BE2C (cell line): Measurements from ENCODE around the gene PLEKHM3. TPM values are rescaled to one million over a fixed set of nuclear protein-coding genes. Genes with fewer than 3 reads are reported as not detected.

Experiments used
- DNase-seq: peaks from one replicate; pipeline ENCODE4 v3.0.0-alpha.2; 2020
- H3K27me3 ChIP-seq: fragments of 250-450 bp; sonication (Bioruptor Pico); 2 replicates; pipeline ENCODE4 v1.5.1; 2020; ENCODE audit warnings: mild to moderate bottlenecking
- H3K36me3 ChIP-seq: fragments of 250-450 bp; sonication (Bioruptor Pico); 2 replicates; pipeline ENCODE4 v1.5.1; 2020; ENCODE audit warnings: mild to moderate bottlenecking
- H3K4me1 ChIP-seq: fragments of 250-450 bp; sonication (Bioruptor Pico); 2 replicates; pipeline ENCODE4 v1.5.1; 2020
- H3K4me3 ChIP-seq: 2 replicates; pipeline ENCODE4 v1.5.1; 2011; ENCODE audit warnings: low read depth, low read length
- H3K9me3 ChIP-seq: fragments of 250-450 bp; sonication (Bioruptor Pico); 2 replicates; pipeline ENCODE4 v1.5.1; 2020
- polyA plus RNA-seq: library from polyadenylated mRNA; unstranded; fragments of >200 nt; gene quantifications from one replicate; pipeline ENCODE4 v1.2.1, GENCODE V29; 2012; ENCODE audit warnings: low read depth, missing spikeins; ENCODE audit not compliant: insufficient read length, insufficient read depth
- TF ChIP-seq, protein P1 (sequence below): IDR thresholded peaks from 2 replicates; pipeline ENCODE4 v1.5.1; 2012; ENCODE audit warnings: mild to moderate bottlenecking, low read depth, low read length

Gene PLEKHM3, protein sequence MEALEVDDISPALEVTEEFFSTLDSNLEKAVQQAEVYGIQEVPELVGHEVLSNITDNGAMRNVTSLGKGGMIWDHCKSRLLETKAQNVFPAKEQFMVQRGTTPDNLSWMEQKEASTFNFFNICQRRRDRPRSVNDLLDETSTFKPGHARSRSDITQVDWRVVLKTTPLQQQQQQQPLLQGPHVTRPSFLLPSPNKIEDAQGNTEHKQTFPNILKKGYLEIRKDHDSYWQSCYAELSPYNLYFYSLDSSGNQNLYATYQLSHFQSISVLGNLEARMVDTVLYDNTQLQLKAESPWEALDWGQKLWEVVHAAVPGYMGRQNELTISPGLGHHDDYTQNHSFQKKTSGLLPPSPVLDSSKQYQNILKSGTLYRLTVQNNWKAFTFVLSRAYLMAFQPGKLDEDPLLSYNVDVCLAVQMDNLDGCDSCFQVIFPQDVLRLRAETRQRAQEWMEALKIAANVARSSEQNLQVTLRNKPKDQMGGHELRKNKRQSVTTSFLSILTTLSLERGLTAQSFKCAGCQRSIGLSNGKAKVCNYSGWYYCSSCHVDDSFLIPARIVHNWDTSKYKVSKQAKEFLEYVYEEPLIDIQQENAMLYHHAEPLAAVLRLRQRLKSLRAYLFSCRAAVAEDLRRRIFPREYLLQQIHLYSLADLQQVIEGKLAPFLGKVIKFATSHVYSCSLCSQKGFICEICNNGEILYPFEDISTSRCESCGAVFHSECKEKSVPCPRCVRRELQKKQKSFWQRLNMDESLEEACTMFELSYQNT
- 9.3 TPM for polyA plus RNA-seq

DNA sequence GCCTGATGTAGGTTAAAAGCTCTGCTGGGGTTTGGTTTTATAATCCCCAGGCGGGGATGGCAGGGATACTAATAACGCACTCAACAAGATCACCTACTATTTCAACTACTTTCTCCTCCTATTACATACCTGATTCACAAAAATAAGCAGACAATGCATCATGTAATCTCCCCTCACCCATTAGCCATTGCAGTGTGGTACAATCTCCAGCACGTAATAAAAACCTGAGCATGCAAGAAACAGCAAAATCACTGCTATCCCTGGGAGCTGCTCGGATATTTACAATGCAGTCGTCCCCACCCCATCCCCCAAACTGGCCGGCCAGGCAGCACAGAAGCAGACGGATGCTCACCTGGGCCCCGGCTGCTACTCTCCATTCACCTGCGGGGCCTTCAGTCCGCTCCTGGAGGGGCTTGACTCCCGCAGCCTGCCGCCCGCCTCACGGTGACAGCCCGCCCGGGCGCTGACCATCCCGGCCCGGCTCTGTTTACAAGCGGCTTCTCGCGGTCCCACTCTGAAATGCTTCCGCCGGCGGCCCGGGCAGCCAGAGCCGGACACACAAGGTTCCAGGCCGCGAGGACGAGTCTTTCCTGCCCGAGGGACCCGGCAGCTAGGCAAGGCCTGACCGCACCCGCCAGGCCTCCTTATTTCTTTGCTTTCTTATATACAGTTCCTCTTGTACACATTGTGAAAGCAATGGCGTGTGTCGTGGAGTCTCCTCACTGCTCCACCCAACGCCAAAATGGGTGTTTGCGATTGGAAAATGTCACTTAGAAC lies at the start of gene PLEKHM3:
Gene PLEKHM3 (minus strand): TSS at position 491 of the 777 bp plus-strand sequence. CDS start 23,888 bp downstream, outside the sequence.
- H3K4me1 ChIP-seq: peaks cover 4% of the 10 kb centered on the region; the same call in 1 of the 2 replicates
- H3K36me3 ChIP-seq: no peaks in the 10 kb centered on the region
- no peaks in the 10 kb centered on the region for H3K9me3 ChIP-seq
- peak within 1 kb of the TSS; percentile 99 for H3K4me3 ChIP-seq
- TF ChIP-seq, protein P1, sequence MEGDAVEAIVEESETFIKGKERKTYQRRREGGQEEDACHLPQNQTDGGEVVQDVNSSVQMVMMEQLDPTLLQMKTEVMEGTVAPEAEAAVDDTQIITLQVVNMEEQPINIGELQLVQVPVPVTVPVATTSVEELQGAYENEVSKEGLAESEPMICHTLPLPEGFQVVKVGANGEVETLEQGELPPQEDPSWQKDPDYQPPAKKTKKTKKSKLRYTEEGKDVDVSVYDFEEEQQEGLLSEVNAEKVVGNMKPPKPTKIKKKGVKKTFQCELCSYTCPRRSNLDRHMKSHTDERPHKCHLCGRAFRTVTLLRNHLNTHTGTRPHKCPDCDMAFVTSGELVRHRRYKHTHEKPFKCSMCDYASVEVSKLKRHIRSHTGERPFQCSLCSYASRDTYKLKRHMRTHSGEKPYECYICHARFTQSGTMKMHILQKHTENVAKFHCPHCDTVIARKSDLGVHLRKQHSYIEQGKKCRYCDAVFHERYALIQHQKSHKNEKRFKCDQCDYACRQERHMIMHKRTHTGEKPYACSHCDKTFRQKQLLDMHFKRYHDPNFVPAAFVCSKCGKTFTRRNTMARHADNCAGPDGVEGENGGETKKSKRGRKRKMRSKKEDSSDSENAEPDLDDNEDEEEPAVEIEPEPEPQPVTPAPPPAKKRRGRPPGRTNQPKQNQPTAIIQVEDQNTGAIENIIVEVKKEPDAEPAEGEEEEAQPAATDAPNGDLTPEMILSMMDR: no peak
- DNase-seq: peak; percentile 86
- no peaks in the 10 kb centered on the region for H3K27me3 ChIP-seq

DNA sequence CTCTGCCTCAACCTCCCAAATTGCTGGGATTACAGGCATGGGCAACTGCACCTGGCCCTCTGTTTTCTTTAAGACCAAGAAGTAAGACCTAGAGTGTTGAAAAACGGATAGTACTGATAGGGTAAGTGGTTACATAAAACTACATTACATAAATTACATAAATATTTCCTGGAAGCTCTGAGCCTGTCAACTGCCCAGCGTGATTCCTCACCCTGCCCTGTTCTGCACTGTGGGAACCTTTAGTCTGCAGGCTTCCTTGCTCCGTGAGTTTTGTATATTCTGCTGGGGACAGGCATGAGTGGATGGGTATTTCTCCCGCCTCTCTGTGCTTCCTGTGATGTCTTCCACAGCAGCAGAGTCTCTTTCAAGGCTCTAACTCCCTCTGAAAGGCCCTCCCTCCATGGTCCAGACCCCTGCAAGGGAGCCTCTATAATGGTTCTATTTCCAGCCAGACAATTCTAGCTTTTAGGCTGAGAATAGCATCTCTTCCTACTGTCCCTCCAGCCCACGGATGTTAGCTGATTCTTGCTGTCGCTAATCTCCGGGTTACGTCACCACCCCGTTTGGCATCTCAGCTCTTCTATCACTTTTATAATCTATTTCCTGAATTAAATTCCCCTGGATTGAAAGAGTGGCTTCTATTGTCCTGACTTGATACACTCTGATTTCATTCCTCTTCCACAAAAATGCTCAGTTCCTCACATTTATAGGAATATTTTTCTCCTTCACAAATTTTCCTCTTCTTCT lies 49.5 kb upstream of the PLEKHM3 start:
- Histone ChIP-seq H3K4me1 (peaks cover 9% of the 10 kb centered on the region), H3K9me3 (no peaks in the 10 kb centered on the region), H3K36me3 (no peaks in the 10 kb centered on the region), H3K4me3 (no peak overlapping the region), H3K27me3 (no peaks in the 10 kb centered on the region)
- DNase-seq: no peak
- TF ChIP-seq, protein P1: no peak

DNA sequence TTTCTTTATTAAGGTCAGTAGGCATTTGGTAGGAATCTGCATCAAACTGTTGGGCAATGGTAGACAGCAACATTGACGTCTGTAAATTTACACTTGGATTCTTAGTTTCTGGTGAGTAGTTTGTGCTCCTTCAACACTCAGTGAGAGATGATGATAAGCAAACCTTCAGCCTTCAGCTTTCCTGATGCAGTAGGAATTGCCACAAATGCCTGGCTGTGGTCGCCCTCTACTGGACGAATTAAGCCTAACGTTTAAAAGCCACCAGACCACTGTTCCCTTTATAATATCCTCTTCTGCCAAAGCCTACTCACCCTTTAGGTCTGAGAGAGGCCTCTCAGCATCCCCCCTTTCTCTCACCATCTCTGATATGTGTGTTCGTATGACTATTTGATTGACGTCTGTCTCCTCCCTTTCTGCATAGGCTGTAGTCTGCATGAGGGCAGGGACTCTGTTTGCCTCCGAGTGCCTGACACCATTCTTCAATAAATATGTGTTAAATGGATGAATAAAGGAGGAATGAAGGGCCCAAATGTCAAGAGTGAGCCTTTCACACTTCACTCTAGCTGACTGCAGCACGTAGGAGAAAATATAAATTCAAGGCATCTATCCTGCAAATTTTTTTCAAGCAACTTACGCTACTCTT lies 47.0 kb upstream of the PLEKHM3 start:
- H3K27me3 ChIP-seq: no peaks in the 10 kb centered on the region
- DNase-seq: peak; percentile 73
- peaks cover 6% of the 10 kb centered on the region for H3K4me1 ChIP-seq
- no peak overlapping the region for H3K4me3 ChIP-seq
- TF ChIP-seq, protein P1: peak; percentile 51
- H3K36me3 ChIP-seq: no peaks in the 10 kb centered on the region
- no peaks in the 10 kb centered on the region for H3K9me3 ChIP-seq

DNA sequence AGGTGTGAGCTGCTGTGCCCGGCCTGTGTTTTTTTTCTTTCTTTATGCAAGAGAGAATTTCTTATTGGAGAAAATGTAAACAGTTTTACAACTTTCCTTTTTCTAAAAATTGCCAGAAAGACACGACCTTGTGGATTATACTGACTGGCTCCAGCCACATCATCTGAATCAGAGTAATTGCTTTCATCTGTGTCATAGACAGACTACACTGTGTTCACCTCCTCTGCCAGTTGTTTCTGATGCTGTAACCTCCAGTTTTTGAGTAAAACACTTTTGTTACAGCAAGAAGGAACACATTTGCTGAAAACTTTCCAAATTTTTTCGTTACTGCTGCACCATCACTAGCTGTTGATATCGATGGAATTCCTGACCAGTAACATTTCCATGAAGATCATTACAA lies 43.9 kb upstream of the PLEKHM3 start:
- Histone ChIP-seq H3K4me1 (no peaks in the 10 kb centered on the region; the same call in 1 of the 2 replicates), H3K4me3 (no peak overlapping the region), H3K9me3 (no peaks in the 10 kb centered on the region), H3K36me3 (no peaks in the 10 kb centered on the region), H3K27me3 (no peaks in the 10 kb centered on the region)
- no peak for DNase-seq
- TF ChIP-seq, protein P1: no peak

DNA sequence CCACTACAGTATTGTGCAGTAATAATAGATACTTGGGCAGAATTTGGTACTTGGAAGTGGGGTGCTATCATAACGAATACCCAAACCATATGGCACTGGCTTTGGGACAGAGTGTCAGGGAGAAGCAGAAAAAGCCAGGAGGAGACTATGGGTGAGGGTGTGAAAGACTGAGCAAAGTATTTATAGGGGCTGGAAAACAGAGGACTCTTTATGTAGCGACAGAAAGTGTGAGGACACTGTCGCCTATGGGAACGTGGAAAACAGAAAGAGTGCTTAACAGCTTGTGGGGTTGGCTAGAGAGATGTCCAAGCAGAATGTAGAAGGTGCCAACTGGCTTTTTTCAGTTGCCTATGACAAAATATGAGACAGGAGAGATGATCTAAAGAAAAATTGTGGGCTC lies 40.7 kb upstream of the PLEKHM3 start:
- no peaks in the 10 kb centered on the region for H3K9me3 ChIP-seq
- H3K36me3 ChIP-seq: no peaks in the 10 kb centered on the region
- TF ChIP-seq, protein P1: no peak
- H3K27me3 ChIP-seq: no peaks in the 10 kb centered on the region
- no peak for DNase-seq
- no peak overlapping the region for H3K4me3 ChIP-seq
- no peaks in the 10 kb centered on the region for H3K4me1 ChIP-seq
